HCT116 (cell line): Measurements from ENCODE around the gene TTC21B. TPM values are rescaled to one million over a fixed set of nuclear protein-coding genes. Genes with fewer than 3 reads are reported as not detected.

Experiments used
- ATAC-seq: fragments of 200-7000 bp; cut with Tn5 transposase; 2 replicates; pipeline ENCODE4 v1.9.1; 2020; ENCODE audit warnings: mild to moderate bottlenecking, moderate library complexity
- BruUV-seq: library from RNA; stranded (reverse); fragments of 400-500 nt; replicated peaks from 2 replicates; lab custom pipeline; 2021; lab: Mats Ljungman, UMichigan
- CTCF ChIA-PET: fragments of 300-600 bp; sonication (Branson Sonifier 250); formaldehyde crosslinking; loops from one replicate; lab custom pipeline; 2021; ENCODE audit warnings: antibody characterized with exemption; lab: Charles Lee
- POLR2A ChIA-PET: fragments of 300-600, 350-600 bp; sonication (Branson Sonifier 250); formaldehyde crosslinking; loops from one replicate; lab custom pipeline; 2021; ENCODE audit warnings: antibody characterized with exemption; lab: Charles Lee
- RAD21 ChIA-PET, 2 experiments: fragments of 300-600 bp; sonication (Branson Sonifier 250); formaldehyde crosslinking; loops; one replicate each; lab custom pipeline; 2023; ENCODE audit warnings: low total read pairs in 2 of 2; ENCODE audit not compliant: uncharacterized antibody in 2 of 2, unreplicated experiment in 2 of 2, low non-redundant PET in 1 of 2; lab: Charles Lee
- DNase-seq: peaks from one replicate; pipeline ENCODE4 v3.0.0-alpha.2; 2010; ENCODE audit warnings: low read depth, low spot score
- H2AFZ ChIP-seq: fragments of 200-600 bp; shearing (Covaris generic), sonication (generic); 2 replicates; pipeline ENCODE4 v1.6.1; 2017; ENCODE audit warnings: low read depth, mixed run types, mixed read lengths, antibody characterized with exemption, low read length; ENCODE audit not compliant: poor library complexity, severe bottlenecking
- H3K27ac ChIP-seq: 2 replicates; pipeline ENCODE4 v1.5.1; 2012; ENCODE audit warnings: low read depth, low read length
- H3K27me3 ChIP-seq: fragments of 200-600 bp; sonication (generic); 2 replicates; pipeline ENCODE4 v1.6.1; 2016; ENCODE audit warnings: mixed run types, low read length, mixed read lengths; ENCODE audit not compliant: insufficient read depth
- H3K36me3 ChIP-seq, 2 experiments: fragments of 200-500 bp in 1 of 2; fragments of 200-600 bp in 1 of 2; sonication (Bioruptor generic) in 1 of 2; sonication (generic) in 1 of 2; 2 replicates each; pipeline versions ENCODE4 v1.5.1 to v1.6.1; 2014 to 2016; ENCODE audit warnings: low read length in 2 of 2, inconsistent platforms in 1 of 2, mixed read lengths in 1 of 2, mixed run types in 1 of 2; ENCODE audit not compliant: insufficient read depth in 2 of 2, control insufficient read depth in 1 of 2
- H3K4me1 ChIP-seq, 2 experiments: fragments of 200-600 bp in 1 of 2; sonication (generic) in 1 of 2; 2 replicates each; pipeline versions ENCODE4 v1.5.1 to v1.6.1; 2012 to 2017; ENCODE audit warnings: low read length in 2 of 2, inconsistent platforms in 1 of 2, mild to moderate bottlenecking in 1 of 2, mixed read lengths in 1 of 2, mixed run types in 1 of 2, moderate library complexity in 1 of 2; ENCODE audit not compliant: insufficient read depth in 2 of 2, control insufficient read depth in 1 of 2
- H3K4me2 ChIP-seq: fragments of 200-600 bp; sonication (generic); 2 replicates; pipeline ENCODE4 v1.6.1; 2017; ENCODE audit warnings: mixed run types, low read length, mixed read lengths
- H3K4me3 ChIP-seq, 2 experiments: fragments of 200-600 bp in 1 of 2; sonication (generic) in 1 of 2; replicated peaks in 1 of 2; 2 replicates each; pipeline ENCODE4 v1.5.1; 2011 to 2016; ENCODE audit warnings: low read length in 2 of 2, control low read depth in 1 of 2, low read depth in 1 of 2, mild to moderate bottlenecking in 1 of 2, mixed read lengths in 1 of 2, mixed run types in 1 of 2
- H3K79me2 ChIP-seq: fragments of 200-600 bp; sonication (generic); 2 replicates; pipeline ENCODE4 v1.6.1; 2017; ENCODE audit warnings: mild to moderate bottlenecking, mixed run types, low read length, moderate library complexity, mixed read lengths; ENCODE audit not compliant: insufficient read depth
- H3K9ac ChIP-seq: fragments of 200-600 bp; sonication (generic); 2 replicates; pipeline ENCODE4 v1.6.1; 2016; ENCODE audit warnings: low read length, mixed read lengths
- H3K9me2 ChIP-seq: fragments of 200-600 bp; sonication (generic), shearing (Covaris generic); 2 replicates; pipeline ENCODE4 v1.6.1; 2017; ENCODE audit warnings: mixed run types, mild to moderate bottlenecking, moderate library complexity; ENCODE audit not compliant: insufficient read depth
- H3K9me3 ChIP-seq, 2 experiments: fragments of 200-500 bp in 1 of 2; fragments of 200-600 bp in 1 of 2; sonication (Bioruptor generic) in 1 of 2; sonication (generic) in 1 of 2; 2 replicates each; pipeline ENCODE4 v1.6.1; 2014 to 2017; ENCODE audit warnings: low read length in 2 of 2, mixed read lengths in 2 of 2, inconsistent platforms in 1 of 2, low read depth in 1 of 2, mild to moderate bottlenecking in 1 of 2, mixed run types in 1 of 2, moderate library complexity in 1 of 2; ENCODE audit not compliant: control insufficient read depth in 1 of 2, insufficient read depth in 1 of 2
- H4K20me1 ChIP-seq: fragments of 200-600 bp; sonication (generic), shearing (Covaris generic); 2 replicates; pipeline ENCODE4 v1.6.1; 2017; ENCODE audit warnings: mixed run types, mild to moderate bottlenecking, moderate library complexity; ENCODE audit not compliant: insufficient read depth
- CBX3 ChIP-seq: IDR thresholded peaks from 2 replicates; pipeline ENCODE4 v1.6.1; 2012; ENCODE audit warnings: low read depth
- EZH2 ChIP-seq: fragments of 200-600 bp; sonication (generic); IDR thresholded peaks from 2 replicates; pipeline ENCODE4 v1.6.1; 2017; ENCODE audit warnings: antibody characterized with exemption, mixed run types
- EZH2phosphoT487 ChIP-seq: fragments of 200-600 bp; IDR thresholded peaks from 2 replicates; pipeline ENCODE4 v1.6.1; 2018; ENCODE audit warnings: antibody characterized with exemption, borderline replicate concordance
- FOSL1 ChIP-seq: IDR thresholded peaks from 2 replicates; pipeline ENCODE4 v1.6.1; 2012; ENCODE audit warnings: low read depth
- JUND ChIP-seq: IDR thresholded peaks from 2 replicates; pipeline ENCODE4 v1.6.1; 2012
- POLR2A ChIP-seq: IDR thresholded peaks from 2 replicates; pipeline ENCODE4 v1.7.0; 2011; ENCODE audit warnings: borderline replicate concordance; ENCODE audit not compliant: insufficient read depth, insufficient read length; ENCODE audit errors: extremely low read depth
- POLR2AphosphoS5 ChIP-seq: IDR thresholded peaks from 2 replicates; pipeline ENCODE4 v1.6.1; 2011; ENCODE audit warnings: mild to moderate bottlenecking, low read depth, low read length, moderate library complexity
- RAD21 ChIP-seq: IDR thresholded peaks from 2 replicates; pipeline ENCODE4 v1.6.1; 2012; ENCODE audit warnings: low read depth, mild to moderate bottlenecking
- SIN3A ChIP-seq: IDR thresholded peaks from 2 replicates; pipeline ENCODE4 v1.6.1; 2012; ENCODE audit warnings: low read depth
- SP1 ChIP-seq: IDR thresholded peaks from 2 replicates; pipeline ENCODE4 v1.6.1; 2012; ENCODE audit warnings: low read depth
- SRF ChIP-seq: IDR thresholded peaks from 2 replicates; pipeline ENCODE4 v1.6.1; 2012; ENCODE audit warnings: low read depth
- TCF7L2 ChIP-seq: IDR thresholded peaks from 2 replicates; pipeline ENCODE4 v1.7.0; 2011; ENCODE audit warnings: borderline replicate concordance, inconsistent platforms; ENCODE audit not compliant: insufficient read depth, insufficient read length; ENCODE audit errors: extremely low read depth
- YY1 ChIP-seq: IDR thresholded peaks from 2 replicates; pipeline ENCODE4 v1.6.1; 2011; ENCODE audit warnings: low read length, low read depth, moderate library complexity, mild to moderate bottlenecking; ENCODE audit not compliant: insufficient replicate concordance; ENCODE audit errors: extremely low read depth
- ZNF274 ChIP-seq: fragments of 200-500 bp; sonication (Bioruptor generic); IDR thresholded peaks from 2 replicates; pipeline ENCODE4 v1.6.1; 2014; ENCODE audit warnings: mild to moderate bottlenecking, low read depth, low read length, inconsistent platforms
- intact Hi-C: fragments of 100-400 bp; cut with micrococcal nuclease; formaldehyde crosslinking; loops from 2 replicates; pipeline ENCODE4 v1.10.0; 2022
- total RNA-seq: library from RNA; stranded (reverse); gene quantifications from one replicate; pipeline ENCODE4 v1.2.1, GENCODE V29; 2021; ENCODE audit not compliant: unreplicated experiment

Gene TTC21B
- total RNA-seq, 1 experiment from 2014 or later, result 12.2 TPM

DNA sequence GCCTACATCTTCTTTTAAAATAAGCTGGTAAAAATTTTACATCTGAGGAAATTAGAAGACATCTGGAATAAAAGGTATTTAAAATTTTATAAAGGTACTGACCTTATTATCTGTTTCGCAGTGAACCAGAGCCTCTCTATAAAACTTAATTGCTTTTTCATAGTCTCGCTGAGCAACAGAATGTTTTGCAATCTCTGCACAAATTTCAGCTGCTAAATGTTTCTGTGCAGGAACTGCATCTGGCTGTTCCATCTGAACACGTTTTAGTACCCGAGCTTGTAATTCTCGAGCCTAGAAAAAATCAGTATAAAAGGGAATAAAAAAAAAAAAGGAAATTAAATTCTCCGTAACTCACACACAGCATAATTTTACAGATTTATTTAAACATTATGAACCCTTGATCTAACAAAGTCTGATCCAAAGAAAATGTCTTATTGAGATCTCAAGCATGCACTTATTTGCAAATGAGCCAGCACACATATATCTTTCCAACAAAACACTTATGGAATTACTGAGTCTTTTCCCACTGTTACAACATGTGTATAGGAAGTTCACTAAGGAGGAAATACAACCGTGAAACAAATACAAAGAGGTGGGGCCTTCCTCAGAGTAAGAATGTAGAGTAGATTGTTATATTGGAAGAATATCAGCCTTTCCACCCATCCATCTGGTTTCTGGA, 51.8 kb downstream of the TTC21B start:
- intact Hi-C loops, result no loop called here
- Histone ChIP-seq H3K79me2 (no peaks in the 10 kb centered on the region), H2AFZ (no peak overlapping the region), H3K36me3 (peaks cover 4 to 9% of the 10 kb centered on the region in 2 experiments; a peak in 2 of 4 replicates), H3K27ac (no peak overlapping the region), H3K4me2 (no peak overlapping the region), H3K9me3 (no peaks in the 10 kb centered on the region), H3K4me3 (no peak overlapping the region), H3K4me1 (no peaks in the 10 kb centered on the region), H3K9ac (no peak overlapping the region), H3K27me3 (no peaks in the 10 kb centered on the region), H4K20me1 (no peaks in the 10 kb centered on the region; the same call in 1 of the 2 replicates), H3K9me2 (no peaks in the 10 kb centered on the region)
- no peak for ATAC-seq
- POLR2A ChIA-PET, result no interaction called here
- TF ChIP-seq ZNF274, result no peak
- no peak for TF ChIP-seq TCF7L2
- TF ChIP-seq SIN3A, result no peak
- no peak for TF ChIP-seq YY1
- TF ChIP-seq RAD21, result no peak
- TF ChIP-seq POLR2A, result no peak
- TF ChIP-seq EZH2phosphoT487, result no peak
- TF ChIP-seq POLR2AphosphoS5, result no peak
- no peak for TF ChIP-seq SRF
- TF ChIP-seq JUND, result no peak
- TF ChIP-seq EZH2, result no peak
- TF ChIP-seq CBX3, result no peak
- no peak for TF ChIP-seq FOSL1
- no peak for TF ChIP-seq SP1
- DNase-seq, result no peak
- no TSS peak for BruUV-seq
- CTCF ChIA-PET, result no interaction called here
- RAD21 ChIA-PET, result no interaction called here
